ENCODE data around the gene ADAMTS2.

DNA sequence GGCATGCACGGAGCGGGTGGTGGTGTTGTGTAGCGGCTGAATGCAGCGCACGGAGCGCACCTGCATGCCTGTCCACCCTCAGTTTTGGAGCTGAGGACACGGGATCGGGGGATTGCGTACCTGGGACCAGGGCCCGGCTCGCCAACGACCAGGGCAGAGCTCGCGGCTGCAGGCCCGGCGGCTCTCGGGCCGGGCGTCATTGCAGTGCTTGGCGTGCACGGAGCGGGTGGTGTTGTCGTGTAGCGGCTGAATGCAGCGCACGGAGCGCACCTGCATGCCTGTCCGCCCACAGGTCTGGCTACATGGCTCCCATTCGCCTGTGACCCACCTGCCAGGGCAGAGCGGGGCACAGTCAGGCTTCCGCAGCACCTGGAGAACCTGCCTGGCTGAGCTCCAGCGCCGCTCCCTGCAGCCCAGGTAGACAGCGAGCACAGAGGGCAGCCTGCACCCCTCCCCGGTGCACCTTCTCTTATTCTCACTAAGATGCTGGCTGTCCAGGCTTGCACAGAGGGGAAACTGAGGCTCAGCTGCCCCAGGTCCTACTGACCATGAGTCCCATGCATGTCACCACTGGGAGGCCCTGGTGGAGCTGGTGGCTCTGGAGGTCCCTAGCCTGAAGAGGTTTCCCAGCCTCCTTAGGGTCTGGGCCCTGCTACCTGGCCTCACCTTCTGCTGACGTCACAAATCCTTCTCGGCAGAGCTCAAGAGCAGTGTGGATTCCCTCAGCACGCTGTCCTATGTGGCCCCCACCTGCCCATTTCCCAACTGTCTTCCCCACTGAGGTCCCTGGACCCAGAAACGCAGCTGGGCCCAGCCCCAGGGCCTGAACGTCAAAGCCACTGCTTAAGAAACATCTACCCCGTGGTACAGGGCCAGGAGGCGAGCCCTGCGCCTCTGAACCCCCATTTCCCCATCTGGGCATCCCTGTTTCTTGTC, 220.1 kb downstream of the ADAMTS2 start:
- TF ChIP-seq CTCF (conservative IDR thresholded peaks at IDR 0.05 in 1 of 2, IDR thresholded peaks at IDR 0.05 in 1 of 2; ENCODE audit: low read depth in 1 of 2, low read length in 2 of 2) = no peak
- no peak for TF ChIP-seq EZH2 (IDR thresholded peaks at IDR 0.05; ENCODE audit: low read length, missing control alignments)
